Suppressor macrophage treated with lipopolysaccharide for 4 hours (primary cell): ENCODE results near the gene EMD.

Source experiments
- DNase-seq: peaks from one replicate; pipeline ENCODE4 v3.0.0-alpha.2; 2020

Gene EMD

GRCh38 chrX:154426916-154427770, 48.0 kb downstream of the EMD start:
- DNase-seq, result peak; percentile 44

DNA sequence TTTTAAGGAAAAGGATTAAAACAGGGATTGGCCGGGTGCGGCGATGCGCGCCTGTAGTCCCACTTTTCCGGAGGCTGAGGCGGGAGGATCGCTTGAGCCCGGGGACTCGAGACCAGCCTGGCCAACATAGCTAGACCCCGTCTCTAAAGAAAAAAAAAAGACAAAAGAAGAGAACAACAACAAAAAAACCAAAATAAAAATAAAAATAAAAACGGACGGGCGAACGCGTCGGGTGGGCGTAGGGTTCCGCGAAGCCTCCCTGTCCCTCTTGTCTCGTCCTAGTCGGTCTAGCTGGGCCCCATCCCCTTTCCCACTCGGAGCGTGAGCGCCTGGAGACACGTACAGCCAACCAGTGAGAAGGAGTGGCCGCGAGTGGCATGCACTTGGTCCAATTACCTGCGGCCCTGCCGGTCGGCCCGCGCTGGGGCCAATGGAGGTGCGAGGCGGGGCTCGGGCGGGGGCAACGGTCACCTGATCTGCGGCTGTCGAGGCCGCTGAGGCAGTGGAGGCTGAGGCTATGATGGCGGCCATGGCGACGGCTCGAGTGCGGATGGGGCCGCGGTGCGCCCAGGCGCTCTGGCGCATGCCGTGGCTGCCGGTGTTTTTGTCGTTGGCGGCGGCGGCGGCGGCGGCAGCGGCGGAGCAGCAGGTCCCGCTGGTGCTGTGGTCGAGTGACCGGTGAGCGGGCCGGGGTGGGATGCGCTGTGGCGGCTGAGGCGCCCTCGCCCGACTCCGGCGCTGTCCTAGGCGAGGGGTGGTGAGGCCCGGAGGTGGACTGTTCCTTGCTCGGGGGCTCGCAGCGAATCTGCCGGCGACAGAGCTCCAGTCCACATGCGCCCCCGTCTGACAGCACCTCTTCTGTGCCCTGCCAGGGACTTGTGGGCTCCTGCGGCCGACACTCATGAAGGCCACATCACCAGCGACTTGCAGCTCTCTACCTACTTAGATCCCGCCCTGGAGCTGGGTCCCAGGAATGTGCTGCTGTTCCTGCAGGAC, 49.4 kb downstream of the EMD start, which contains the start of gene ATP6AP1:
ATP6AP1 (plus strand) TSS at position 502 of the 996 bp plus-strand sequence; CDS start at position 518, 16 bp downstream.
- peak; percentile 93 for DNase-seq

DNA sequence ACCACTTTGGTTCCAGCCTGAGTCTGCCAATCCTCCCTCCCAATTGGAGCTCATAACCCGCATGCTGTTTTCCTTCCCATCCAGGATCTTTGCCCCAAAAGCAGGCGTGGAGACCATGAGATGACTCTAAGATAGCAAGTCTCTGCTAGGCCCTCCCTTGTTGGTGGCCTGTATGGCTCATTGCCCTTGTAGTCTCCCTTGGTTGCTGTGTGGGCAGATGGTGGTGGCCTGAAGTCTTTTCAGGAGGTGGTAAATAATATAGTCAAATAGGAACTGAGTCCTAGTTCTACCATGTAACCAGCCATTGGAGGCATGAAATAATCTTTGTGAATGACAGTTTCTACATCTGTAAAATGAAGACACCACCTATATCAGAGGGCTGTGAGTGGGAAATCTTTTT, 50.6 kb downstream of the EMD start:
- DNase-seq, result peak; percentile 47

DNA sequence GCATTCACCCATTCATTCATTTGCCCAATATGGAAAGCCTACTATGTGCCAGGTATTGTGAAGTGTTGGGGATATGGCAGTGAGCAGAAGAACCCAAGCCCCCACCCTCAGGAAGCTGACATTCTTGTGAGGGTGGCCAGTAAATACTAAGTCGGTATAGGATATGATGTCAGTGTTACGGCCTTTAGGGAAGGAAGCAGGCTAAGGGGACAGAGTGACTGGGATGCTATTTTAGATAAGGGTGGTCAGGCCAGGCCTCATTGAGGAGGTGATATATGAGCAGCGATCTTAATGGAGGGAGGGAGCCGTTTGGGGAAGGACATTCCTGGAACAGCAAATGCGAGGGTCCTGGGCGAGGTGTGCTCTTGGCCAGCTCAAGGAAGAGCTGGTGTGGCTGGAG, 51.4 kb downstream of the EMD start:
- DNase-seq, result peak; percentile 53

DNA sequence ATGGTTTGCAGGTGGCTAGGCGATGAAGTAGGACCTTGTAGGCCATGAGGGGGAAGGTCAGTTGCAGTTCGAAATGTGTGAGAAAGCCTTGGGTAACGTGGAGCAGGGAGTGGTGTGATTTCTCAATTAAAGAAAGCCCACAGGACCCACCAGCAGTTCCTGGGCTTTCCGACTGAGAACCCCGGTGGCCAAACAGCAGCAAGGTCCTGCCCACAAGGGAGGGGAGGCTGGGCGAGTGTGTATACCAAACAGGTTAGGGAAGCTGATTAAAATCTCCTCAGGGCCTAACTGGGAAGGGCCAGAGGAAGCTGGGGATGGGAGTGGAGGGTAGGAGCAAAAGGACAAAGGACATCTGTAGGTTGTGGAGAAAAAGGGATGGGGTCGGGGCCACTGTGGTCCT, 51.8 kb downstream of the EMD start:
- peak; percentile 78 for DNase-seq
